ENCODE data around the gene SGSM1. TPM values are rescaled to one million over a fixed set of nuclear protein-coding genes. Genes with fewer than 3 reads are reported as not detected.

The SGSM1 gene
- total and polyA plus RNA-seq, 2 of the 4 experiments (the other 2 are of a cell fraction): not detected

DNA sequence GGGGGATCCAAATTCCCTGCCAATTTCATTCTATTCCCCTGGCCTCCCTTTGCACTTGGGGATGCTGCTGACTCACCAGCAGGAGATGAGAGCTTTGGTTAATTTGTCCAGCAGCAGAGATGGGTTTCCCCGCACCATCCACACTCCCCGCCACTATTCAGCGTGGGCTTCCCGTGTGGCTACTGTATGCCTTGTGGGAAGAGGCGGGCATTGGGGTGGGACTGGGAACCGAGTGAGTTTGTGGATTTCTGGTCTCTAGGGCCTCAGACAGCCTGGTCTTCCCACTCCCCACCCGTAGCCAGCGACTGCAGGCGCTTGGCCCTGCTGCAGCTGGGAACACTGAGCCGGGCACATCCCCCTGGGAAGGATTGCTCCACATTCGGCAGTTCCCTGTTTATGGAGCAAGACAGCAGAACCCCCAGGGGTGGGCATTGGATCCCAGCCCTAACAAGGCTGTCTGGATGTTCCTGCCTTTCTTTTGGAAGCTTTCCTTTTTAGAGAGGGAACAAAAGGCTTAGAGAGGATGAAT, 169.9 kb downstream of the SGSM1 start:
- Histone ChIP-seq H3K79me1 (ENCODE audit: low read depth in 1 of 2, low read length in 2 of 2) (no peaks in the 10 kb centered on the region), H4K20me1 (ENCODE audit: insufficient read depth, low read length) (no peaks in the 10 kb centered on the region), H2AK9ac (replicated peaks; ENCODE audit: low read depth, low read length, poor library complexity) (no peak overlapping the region), H3K56ac (ENCODE audit: extremely low read depth, insufficient read depth, low read length) (no peak overlapping the region), H2AFZ (replicated peaks; ENCODE audit: low read length, poor library complexity) (no peak overlapping the region), H2BK5ac (ENCODE audit: low read depth, low read length, poor library complexity, severe bottlenecking) (no peak overlapping the region), H2BK15ac (ENCODE audit: low read depth, low read length) (no peak overlapping the region), H3K4me1 (ENCODE audit: control insufficient read depth, insufficient read depth, low read length) (no peaks in the 10 kb centered on the region), H3K14ac (replicated peaks; ENCODE audit: low read depth, low read length) (no peak overlapping the region), H3K4me3 (ENCODE audit: insufficient read depth, low read depth, low read length) (no peak overlapping the region), H3K27ac (ENCODE audit: insufficient read depth, low read length) (no peak overlapping the region), H3K4ac (ENCODE audit: low read depth, low read length) (no peak overlapping the region), H3K27me3 (ENCODE audit: control insufficient read depth, insufficient read depth, low read length) (no peaks in the 10 kb centered on the region), H3K4me2 (ENCODE audit: low read depth, low read length) (no peak overlapping the region), H4K8ac (ENCODE audit: low read depth in 2 of 2, low read length in 2 of 2) (no peak overlapping the region), H3K36me3 (ENCODE audit: control insufficient read depth, insufficient read depth, low read length) (no peaks in the 10 kb centered on the region), H4K5ac (ENCODE audit: low read depth, low read length) (no peak overlapping the region), H3K23ac (ENCODE audit: low read depth, low read length) (no peak overlapping the region), H3K9ac (ENCODE audit: low read depth, low read length) (no peak overlapping the region), H3K9me3 (ENCODE audit: control insufficient read depth, insufficient read depth, low read length) (no peaks in the 10 kb centered on the region), H4K91ac (ENCODE audit: insufficient read depth, low read depth, low read length) (no peak overlapping the region), H3K9me1 (ENCODE audit: insufficient read depth, low read length) (no peaks in the 10 kb centered on the region), H2AK5ac (ENCODE audit: low read depth, low read length) (no peak overlapping the region), H3K18ac (ENCODE audit: low read depth, low read length) (no peak overlapping the region), H2BK120ac (ENCODE audit: low read depth, low read length) (no peak overlapping the region), H2BK20ac (ENCODE audit: low read depth, low read length) (no peak overlapping the region)
- TF ChIP-seq RAD21 (IDR thresholded peaks at IDR 0.05; ENCODE audit: low read length) (no peak), ELK1 (IDR thresholded peaks at IDR 0.05; ENCODE audit: borderline replicate concordance, low read depth, low read length) (no peak)
- ATAC-seq (ENCODE audit: low read depth): no peak
- ChIA-PET POLR2A (ENCODE audit: unreplicated experiment) (no interaction called here), CTCF (no interaction called here)
- in situ Hi-C loops (cut with MboI; ENCODE audit: low sequenced_read_pairs) (no loop called here), dilution Hi-C loops (cut with HindIII; ENCODE audit: low sequenced_read_pairs, unreplicated experiment) (no loop called here), intact Hi-C loops (cut with micrococcal nuclease) (no loop called here)
- no CpG with 5 or more reads among the region's 11 CpGs for WGBS, 2 experiments (ENCODE audit: extremely low coverage in 2 of 2, insufficient read length in 1 of 2)
- no peak for DNase-seq
- BruUV-seq (replicated peaks): no TSS peak

Data from IMR-90 (cell line).